ENCODE results near the gene FXR1.

FXR1 gene

DNA sequence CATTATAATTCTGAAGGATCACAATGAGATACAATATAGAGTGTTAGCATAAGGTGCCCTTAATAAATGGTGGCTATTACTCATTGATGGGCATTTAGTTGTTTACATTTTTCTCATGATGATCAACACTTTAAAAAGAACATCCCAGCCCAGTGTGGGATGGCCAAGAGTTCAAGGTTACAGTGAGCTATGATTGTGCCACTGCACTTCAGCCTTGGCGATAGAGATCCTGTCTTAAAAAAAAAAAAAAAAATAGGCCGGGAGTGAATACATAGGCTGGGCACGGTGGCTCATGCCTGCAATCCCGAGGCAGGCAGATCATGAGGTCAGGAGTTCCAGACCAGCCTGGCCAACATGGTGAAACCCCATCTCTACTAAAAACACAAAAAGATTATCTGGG lies 1.6 kb upstream of the FXR1 start:
- H3K4me1 ChIP-seq (ENCODE audit: control insufficient read depth, insufficient read depth, low read length): peaks cover 15% of the 10 kb centered on the region
- H3K9ac ChIP-seq (ENCODE audit: low read depth, low read length): no peak overlapping the region

DNA sequence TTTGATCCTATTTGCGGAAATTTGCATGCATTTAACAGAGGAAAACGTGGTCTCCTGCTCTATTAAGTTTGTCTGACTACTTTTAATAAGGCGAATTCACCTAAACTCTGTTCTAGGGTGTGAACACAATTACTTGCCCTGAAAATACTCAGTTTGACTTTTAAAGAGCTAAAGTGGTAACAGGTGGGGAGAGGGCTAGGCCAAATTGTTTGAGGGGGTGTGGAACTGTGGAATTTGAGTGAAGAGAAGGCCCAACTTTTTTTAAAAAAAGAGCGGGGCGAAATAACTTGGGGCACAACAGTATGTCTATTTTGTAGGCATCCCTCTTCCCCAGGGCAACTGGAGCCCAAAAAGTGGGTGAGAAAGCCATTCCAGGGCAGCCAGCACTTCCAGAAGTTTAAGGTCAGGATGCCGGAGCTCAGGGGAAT lies 580 bp upstream of the FXR1 start:
- H3K36me3 ChIP-seq (ENCODE audit: insufficient read depth, low read length): peaks cover 6% of the 10 kb centered on the region
- peaks cover 15% of the 10 kb centered on the region for H3K4me1 ChIP-seq (ENCODE audit: control insufficient read depth, insufficient read depth, low read length)
- H3K4me2 ChIP-seq (ENCODE audit: low read length): peak overlapping the region; percentile 89
- no peaks in the 10 kb centered on the region for H3K27me3 ChIP-seq (ENCODE audit: control insufficient read depth, insufficient read depth, low read length)
- H3K9me3 ChIP-seq (replicated peaks; ENCODE audit: low read length): no peaks in the 10 kb centered on the region
- peak overlapping the region; percentile 96 for H3K4me3 ChIP-seq (ENCODE audit: low read length)
- H3K9ac ChIP-seq (ENCODE audit: low read depth, low read length): peak overlapping the region; percentile 99

More for the DNA sequence above, 1.6 kb upstream of the FXR1 start:
- Histone ChIP-seq H3K4me3 (ENCODE audit: low read length) (no peak overlapping the region), H3K9me3 (replicated peaks; ENCODE audit: low read length) (no peaks in the 10 kb centered on the region), H3K36me3 (ENCODE audit: insufficient read depth, low read length) (no peaks in the 10 kb centered on the region), H3K27me3 (ENCODE audit: control insufficient read depth, insufficient read depth, low read length) (no peaks in the 10 kb centered on the region), H3K4me2 (ENCODE audit: low read length) (no peak overlapping the region)

DNA sequence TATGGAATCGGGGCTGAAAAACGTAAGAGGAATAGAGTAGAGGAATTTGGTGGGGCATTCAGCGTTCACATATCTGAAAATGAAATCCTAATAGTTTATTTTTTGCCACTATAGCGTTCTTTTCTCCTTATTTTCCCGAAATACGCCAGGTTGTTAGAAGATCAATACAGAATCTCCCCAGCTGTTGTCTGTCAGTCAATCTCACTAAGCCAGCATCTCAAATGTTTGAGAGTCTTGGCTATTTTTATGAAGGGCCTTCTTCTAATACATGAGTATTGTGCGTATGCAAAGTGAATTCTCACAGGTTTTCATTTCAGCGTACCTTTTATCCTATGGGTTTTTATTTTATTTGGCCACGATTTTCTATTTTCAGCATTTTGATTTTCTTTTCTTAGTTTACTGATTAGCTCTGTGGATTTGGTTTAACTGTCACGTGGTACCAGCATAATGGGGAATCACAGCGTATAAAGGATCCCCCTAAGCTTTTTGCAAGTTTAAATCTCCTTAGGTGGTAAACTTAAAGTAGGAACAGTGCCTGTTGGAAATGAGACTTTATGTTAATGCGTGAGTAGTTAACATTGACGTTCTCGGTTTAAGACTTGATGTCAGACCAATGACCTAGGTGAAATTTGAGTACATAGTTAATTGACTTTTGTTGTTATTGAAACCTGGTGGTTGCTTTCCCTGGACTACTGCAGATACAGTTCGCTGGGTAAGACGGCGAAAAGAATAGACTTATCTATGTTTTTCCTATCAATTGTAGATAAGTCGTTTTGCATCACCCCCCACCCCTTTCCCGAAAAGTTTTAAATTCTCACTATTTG lies 1.3 kb downstream of the FXR1 start:
- Histone ChIP-seq H3K27me3 (ENCODE audit: control insufficient read depth, insufficient read depth, low read length) (no peaks in the 10 kb centered on the region), H3K4me3 (ENCODE audit: low read length) (peak overlapping the region; percentile 96), H3K36me3 (ENCODE audit: insufficient read depth, low read length) (peaks cover 8% of the 10 kb centered on the region), H3K9ac (ENCODE audit: low read depth, low read length) (peak overlapping the region; percentile 99), H3K9me3 (replicated peaks; ENCODE audit: low read length) (no peaks in the 10 kb centered on the region), H3K4me2 (ENCODE audit: low read length) (peak overlapping the region; percentile 89), H3K4me1 (ENCODE audit: control insufficient read depth, insufficient read depth, low read length) (peaks cover 15% of the 10 kb centered on the region)

DNA sequence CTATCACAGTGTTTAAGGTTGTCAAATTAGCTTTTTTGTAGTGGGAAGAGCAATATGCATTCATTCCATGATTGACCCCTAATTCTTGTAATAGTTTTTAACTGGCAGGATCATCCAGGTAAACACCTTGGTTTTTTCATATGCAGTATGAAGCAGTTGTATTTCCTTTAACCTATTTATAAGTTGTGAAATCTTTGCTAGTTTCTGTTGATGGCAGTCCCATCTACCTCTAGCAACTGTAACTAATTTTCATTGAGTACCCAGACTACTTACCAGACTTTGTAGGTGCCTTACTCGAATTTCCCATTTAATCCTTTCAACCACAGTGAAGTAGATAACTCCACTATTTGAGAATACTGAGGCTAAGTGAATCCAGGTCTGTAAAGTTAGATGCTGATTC lies 6.1 kb downstream of the FXR1 start:
- H3K36me3 ChIP-seq (ENCODE audit: insufficient read depth, low read length): peaks cover 8% of the 10 kb centered on the region
- no peaks in the 10 kb centered on the region for H3K27me3 ChIP-seq (ENCODE audit: control insufficient read depth, insufficient read depth, low read length)
- H3K4me1 ChIP-seq (ENCODE audit: control insufficient read depth, insufficient read depth, low read length): peaks cover 14% of the 10 kb centered on the region
- no peak overlapping the region for H3K4me3 ChIP-seq (ENCODE audit: low read length)
- H3K4me2 ChIP-seq (ENCODE audit: low read length): no peak overlapping the region
- no peak overlapping the region for H3K9ac ChIP-seq (ENCODE audit: low read depth, low read length)
- no peaks in the 10 kb centered on the region for H3K9me3 ChIP-seq (replicated peaks; ENCODE audit: low read length)

DNA sequence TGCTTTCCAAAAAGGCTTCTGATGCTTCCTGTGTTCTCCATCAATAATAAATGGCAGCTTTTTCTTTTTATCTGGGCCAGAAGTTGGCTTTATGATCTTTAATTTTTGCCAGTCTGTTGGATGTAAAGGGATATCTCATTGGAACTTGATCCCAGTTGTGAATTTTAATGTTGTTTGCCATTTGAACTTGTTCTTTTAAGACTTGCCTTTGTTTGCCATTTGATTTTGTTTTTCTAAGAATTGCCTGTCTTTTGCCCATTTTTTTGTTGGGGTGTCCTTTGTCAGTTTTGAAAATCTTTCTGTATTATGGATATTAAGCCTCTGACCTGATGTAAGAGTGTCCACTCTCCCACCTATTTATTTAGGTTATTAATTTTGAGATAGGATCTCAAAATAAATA lies 9.8 kb downstream of the FXR1 start:
- H3K4me3 ChIP-seq (ENCODE audit: low read length): no peak overlapping the region
- H3K9ac ChIP-seq (ENCODE audit: low read depth, low read length): no peak overlapping the region
- no peaks in the 10 kb centered on the region for H3K9me3 ChIP-seq (replicated peaks; ENCODE audit: low read length)
- H3K4me2 ChIP-seq (ENCODE audit: low read length): no peak overlapping the region
- no peaks in the 10 kb centered on the region for H3K27me3 ChIP-seq (ENCODE audit: control insufficient read depth, insufficient read depth, low read length)
- no peaks in the 10 kb centered on the region for H3K36me3 ChIP-seq (ENCODE audit: insufficient read depth, low read length)
- H3K4me1 ChIP-seq (ENCODE audit: control insufficient read depth, insufficient read depth, low read length): peaks cover 12% of the 10 kb centered on the region

DNA sequence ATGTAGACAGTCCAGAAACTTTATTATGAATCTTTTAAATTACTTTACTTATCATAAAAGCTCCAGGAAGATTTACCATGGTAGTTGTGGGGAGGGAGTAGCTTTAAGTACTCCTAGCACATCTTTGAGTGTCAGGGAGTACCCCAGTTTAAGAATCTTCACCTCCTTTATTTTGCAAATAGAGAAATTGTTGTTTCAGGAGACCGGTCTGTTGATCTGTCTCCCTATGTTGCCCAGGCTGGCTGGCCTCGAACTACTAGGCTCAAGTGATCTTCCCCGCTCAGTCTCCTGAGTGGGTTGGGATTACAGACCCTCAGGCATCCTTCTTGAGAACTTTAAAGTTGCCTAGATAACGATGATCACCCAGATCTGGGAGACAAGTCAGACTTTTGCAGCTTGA lies 11.1 kb downstream of the FXR1 start:
- Histone ChIP-seq H3K4me3 (ENCODE audit: low read length) (no peak overlapping the region), H3K9ac (ENCODE audit: low read depth, low read length) (no peak overlapping the region), H3K4me1 (ENCODE audit: control insufficient read depth, insufficient read depth, low read length) (peaks cover 12% of the 10 kb centered on the region), H3K36me3 (ENCODE audit: insufficient read depth, low read length) (no peaks in the 10 kb centered on the region), H3K27me3 (ENCODE audit: control insufficient read depth, insufficient read depth, low read length) (no peaks in the 10 kb centered on the region), H3K4me2 (ENCODE audit: low read length) (no peak overlapping the region), H3K9me3 (replicated peaks; ENCODE audit: low read length) (no peaks in the 10 kb centered on the region)

DNA sequence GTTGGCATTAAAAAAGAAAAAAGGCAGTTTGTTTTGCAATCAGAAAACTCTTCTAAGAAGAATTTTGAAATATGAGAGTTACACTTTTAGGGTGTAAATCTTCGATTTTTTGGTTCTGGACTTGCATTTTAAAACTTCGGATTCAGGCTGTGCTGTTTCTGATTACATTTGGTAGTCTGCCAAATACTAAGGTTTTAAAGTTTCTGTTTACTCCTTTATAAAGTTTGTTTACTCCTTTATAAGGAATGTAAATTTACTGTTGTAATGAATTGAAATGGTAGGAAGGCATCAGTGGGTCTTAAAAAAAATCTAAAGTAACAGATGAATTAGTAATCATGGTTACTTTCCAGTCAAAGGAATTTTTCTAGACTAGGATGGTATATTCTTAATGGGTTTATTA lies 14.1 kb downstream of the FXR1 start:
- H3K4me2 ChIP-seq (ENCODE audit: low read length): no peak overlapping the region
- H3K4me1 ChIP-seq (ENCODE audit: control insufficient read depth, insufficient read depth, low read length): peaks cover 7% of the 10 kb centered on the region
- H3K9ac ChIP-seq (ENCODE audit: low read depth, low read length): no peak overlapping the region
- H3K27me3 ChIP-seq (ENCODE audit: control insufficient read depth, insufficient read depth, low read length): no peaks in the 10 kb centered on the region
- H3K36me3 ChIP-seq (ENCODE audit: insufficient read depth, low read length): no peaks in the 10 kb centered on the region
- no peaks in the 10 kb centered on the region for H3K9me3 ChIP-seq (replicated peaks; ENCODE audit: low read length)
- no peak overlapping the region for H3K4me3 ChIP-seq (ENCODE audit: low read length)

DNA sequence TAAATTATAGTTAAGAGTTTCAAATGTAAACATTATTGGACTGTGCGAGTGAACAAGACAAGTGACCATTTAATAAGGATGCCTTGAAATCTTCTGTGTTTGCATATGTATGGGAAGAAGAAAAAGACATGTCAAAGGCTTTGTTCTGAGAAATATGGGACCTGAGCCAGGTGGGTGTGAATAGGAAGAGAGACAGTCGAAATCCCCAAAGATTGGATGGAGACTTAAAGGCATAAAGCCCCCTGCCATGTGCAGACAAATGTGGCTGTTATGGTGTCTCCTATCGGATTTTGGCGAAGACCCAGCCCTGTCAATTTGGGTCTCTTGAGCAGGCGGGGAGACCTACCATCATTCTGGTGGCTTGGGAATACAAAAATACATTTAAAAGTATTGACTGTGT lies 16.9 kb downstream of the FXR1 start:
- Histone ChIP-seq H3K4me3 (ENCODE audit: low read length) (no peak overlapping the region), H3K27me3 (ENCODE audit: control insufficient read depth, insufficient read depth, low read length) (no peaks in the 10 kb centered on the region), H3K9me3 (replicated peaks; ENCODE audit: low read length) (no peaks in the 10 kb centered on the region), H3K36me3 (ENCODE audit: insufficient read depth, low read length) (no peaks in the 10 kb centered on the region), H3K9ac (ENCODE audit: low read depth, low read length) (no peak overlapping the region), H3K4me2 (ENCODE audit: low read length) (no peak overlapping the region), H3K4me1 (ENCODE audit: control insufficient read depth, insufficient read depth, low read length) (peaks cover 25% of the 10 kb centered on the region)

DNA sequence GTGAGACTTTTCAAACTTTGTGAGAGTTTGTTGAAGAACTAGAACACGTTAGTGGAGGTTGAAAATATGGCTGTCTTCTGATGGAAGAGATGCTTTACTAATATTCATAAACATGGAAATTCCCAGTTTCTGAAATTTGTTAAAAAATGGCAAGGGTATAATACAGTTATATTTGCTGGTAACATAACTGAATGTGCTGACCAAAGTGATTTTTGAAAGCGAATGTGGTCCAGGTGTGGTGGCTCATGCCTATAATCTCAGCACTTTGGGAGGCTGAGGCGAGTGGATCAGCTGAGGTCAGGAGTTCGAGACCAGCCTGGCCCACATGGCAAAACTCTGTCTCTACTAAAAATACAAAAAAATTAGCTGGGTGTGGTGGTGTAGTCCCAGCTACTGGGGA lies 18.1 kb downstream of the FXR1 start:
- Histone ChIP-seq H3K36me3 (ENCODE audit: insufficient read depth, low read length) (peaks cover 4% of the 10 kb centered on the region), H3K4me3 (ENCODE audit: low read length) (no peak overlapping the region), H3K4me2 (ENCODE audit: low read length) (no peak overlapping the region), H3K4me1 (ENCODE audit: control insufficient read depth, insufficient read depth, low read length) (peaks cover 31% of the 10 kb centered on the region), H3K9ac (ENCODE audit: low read depth, low read length) (no peak overlapping the region), H3K9me3 (replicated peaks; ENCODE audit: low read length) (no peaks in the 10 kb centered on the region), H3K27me3 (ENCODE audit: control insufficient read depth, insufficient read depth, low read length) (no peaks in the 10 kb centered on the region)

DNA sequence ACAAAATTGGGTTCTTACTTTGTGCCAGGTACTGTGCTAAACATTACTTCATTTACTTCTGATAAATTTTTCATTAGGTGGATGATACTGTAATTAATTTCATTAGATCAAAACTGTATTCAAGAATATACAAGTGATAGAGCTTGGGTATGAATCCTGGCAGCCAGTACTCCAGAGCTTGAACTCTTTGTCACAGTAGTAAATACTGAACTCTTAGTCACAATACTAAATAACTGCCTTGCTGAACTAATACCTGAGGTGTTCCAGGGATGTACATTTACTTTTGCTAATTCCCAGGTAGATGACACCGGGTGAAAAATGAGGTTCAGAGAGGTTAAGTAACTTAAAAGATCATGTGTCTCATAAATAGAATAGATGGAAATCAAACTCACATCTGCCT lies 20.3 kb downstream of the FXR1 start:
- peaks cover 24% of the 10 kb centered on the region for H3K4me1 ChIP-seq (ENCODE audit: control insufficient read depth, insufficient read depth, low read length)
- H3K27me3 ChIP-seq (ENCODE audit: control insufficient read depth, insufficient read depth, low read length): no peaks in the 10 kb centered on the region
- H3K36me3 ChIP-seq (ENCODE audit: insufficient read depth, low read length): peaks cover 14% of the 10 kb centered on the region
- no peaks in the 10 kb centered on the region for H3K9me3 ChIP-seq (replicated peaks; ENCODE audit: low read length)
- no peak overlapping the region for H3K4me3 ChIP-seq (ENCODE audit: low read length)
- no peak overlapping the region for H3K4me2 ChIP-seq (ENCODE audit: low read length)
- no peak overlapping the region for H3K9ac ChIP-seq (ENCODE audit: low read depth, low read length)

DNA sequence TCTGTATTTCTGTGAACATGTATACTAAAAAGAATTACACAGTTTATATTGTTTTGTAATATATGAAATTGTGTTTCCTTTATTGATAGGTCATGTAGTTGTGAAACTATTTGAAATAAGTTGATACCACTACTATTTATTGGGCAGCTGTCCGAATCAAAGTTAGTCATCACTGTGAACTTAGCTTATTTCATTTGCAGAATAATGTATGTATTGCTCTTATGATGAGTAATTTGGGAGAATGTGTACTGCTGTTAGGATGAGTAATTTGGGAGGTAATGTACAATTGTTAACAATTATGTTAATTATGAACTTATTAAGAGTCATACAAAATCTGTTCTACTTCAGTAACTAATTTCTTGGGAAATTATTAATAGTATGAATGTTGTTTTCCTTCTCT lies 22.2 kb downstream of the FXR1 start:
- H3K36me3 ChIP-seq (ENCODE audit: insufficient read depth, low read length): peaks cover 21% of the 10 kb centered on the region
- H3K4me2 ChIP-seq (ENCODE audit: low read length): peak overlapping the region; percentile 10
- H3K4me1 ChIP-seq (ENCODE audit: control insufficient read depth, insufficient read depth, low read length): peaks cover 24% of the 10 kb centered on the region
- H3K9ac ChIP-seq (ENCODE audit: low read depth, low read length): no peak overlapping the region
- no peaks in the 10 kb centered on the region for H3K27me3 ChIP-seq (ENCODE audit: control insufficient read depth, insufficient read depth, low read length)
- H3K9me3 ChIP-seq (replicated peaks; ENCODE audit: low read length): no peaks in the 10 kb centered on the region
- no peak overlapping the region for H3K4me3 ChIP-seq (ENCODE audit: low read length)

DNA sequence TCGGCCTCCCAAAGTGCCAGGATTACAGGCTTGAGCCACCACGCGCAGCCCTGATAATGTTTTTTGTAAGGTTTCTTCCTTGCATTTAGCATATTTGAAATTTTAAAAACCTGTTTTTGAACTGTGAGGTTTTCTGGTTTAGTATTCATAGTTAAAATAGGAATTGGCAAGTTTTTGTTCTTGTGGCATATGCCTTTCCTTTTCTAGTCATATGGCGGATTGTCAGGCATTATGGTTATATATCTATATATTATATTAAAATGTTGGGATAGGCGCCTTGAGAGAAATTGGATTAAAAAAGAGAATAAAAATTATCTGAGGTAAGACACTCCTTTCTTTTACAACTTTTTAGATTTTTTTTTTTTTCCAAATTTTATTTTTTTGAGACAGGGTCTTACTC lies 28.4 kb downstream of the FXR1 start:
- no peaks in the 10 kb centered on the region for H3K9me3 ChIP-seq (replicated peaks; ENCODE audit: low read length)
- H3K36me3 ChIP-seq (ENCODE audit: insufficient read depth, low read length): peaks cover 27% of the 10 kb centered on the region
- no peak overlapping the region for H3K9ac ChIP-seq (ENCODE audit: low read depth, low read length)
- no peak overlapping the region for H3K4me3 ChIP-seq (ENCODE audit: low read length)
- H3K27me3 ChIP-seq (ENCODE audit: control insufficient read depth, insufficient read depth, low read length): no peaks in the 10 kb centered on the region
- no peaks in the 10 kb centered on the region for H3K4me1 ChIP-seq (ENCODE audit: control insufficient read depth, insufficient read depth, low read length)
- no peak overlapping the region for H3K4me2 ChIP-seq (ENCODE audit: low read length)

Data from skeletal muscle satellite cell (primary cell).